Osteoblast (primary cell): ENCODE results near the gene PHF11. TPM values are rescaled to one million over a fixed set of nuclear protein-coding genes. Genes with fewer than 3 reads are reported as not detected.

Experiments used
- DNase-seq: peaks from one replicate; pipeline ENCODE4 v3.0.0; 2011; ENCODE audit warnings: low spot score, mixed read lengths; ENCODE audit not compliant: insufficient read length; ENCODE audit errors: missing footprints
- H2AFZ ChIP-seq: 2 replicates; pipeline ENCODE4 v1.6.0; 2011; ENCODE audit warnings: mild to moderate bottlenecking, low read length
- H3K27ac ChIP-seq: 2 replicates; pipeline ENCODE4 v1.5.1; 2011; ENCODE audit warnings: mild to moderate bottlenecking, low read depth, low read length, moderate library complexity
- H3K27me3 ChIP-seq: 2 replicates; pipeline ENCODE4 v1.6.0; 2012; ENCODE audit warnings: mild to moderate bottlenecking, control low read depth, inconsistent platforms, low read length, moderate library complexity; ENCODE audit not compliant: insufficient read depth
- H3K36me3 ChIP-seq: 2 replicates; pipeline ENCODE4 v1.5.1; 2011; ENCODE audit warnings: mild to moderate bottlenecking, low read length, control low read depth, moderate library complexity; ENCODE audit not compliant: insufficient read depth
- H3K4me1 ChIP-seq: 2 replicates; pipeline ENCODE4 v1.5.1; 2011; ENCODE audit warnings: mild to moderate bottlenecking, low read length, control low read depth, moderate library complexity; ENCODE audit not compliant: insufficient read depth
- H3K4me2 ChIP-seq: 2 replicates; pipeline ENCODE4 v1.6.0; 2011; ENCODE audit warnings: mild to moderate bottlenecking, low read length; ENCODE audit not compliant: insufficient read depth
- H3K4me3 ChIP-seq: fragments of 200-600 bp; sonication (generic); 3 replicates; pipeline ENCODE4 v1.5.1; 2012; ENCODE audit warnings: mild to moderate bottlenecking, low read length, inconsistent platforms; ENCODE audit not compliant: insufficient read depth
- H3K79me2 ChIP-seq: 2 replicates; pipeline ENCODE4 v1.6.0; 2012; ENCODE audit warnings: mild to moderate bottlenecking, low read length, control low read depth, inconsistent platforms; ENCODE audit not compliant: insufficient read depth
- H3K9me3 ChIP-seq: 2 replicates; pipeline ENCODE4 v1.5.1; 2011; ENCODE audit warnings: low read depth, low read length, control low read depth
- H4K20me1 ChIP-seq: 2 replicates; pipeline ENCODE4 v1.6.0; 2012; ENCODE audit warnings: mild to moderate bottlenecking, low read length, control low read depth; ENCODE audit not compliant: insufficient read depth
- CTCF ChIP-seq: IDR thresholded peaks from 2 replicates; pipeline ENCODE4 v1.5.1; 2011; ENCODE audit warnings: mild to moderate bottlenecking, low read depth, low read length, moderate library complexity; ENCODE audit errors: extremely low read depth
- total RNA-seq: library from RNA; depleted of rRNA; stranded (reverse); fragments of >200 nt; gene quantifications from 2 replicates; pipeline ENCODE4 v1.2.3, GENCODE V29; 2012

PHF11 gene
- total RNA-seq, 1 donor, result 29.7 TPM

- no peak for TF ChIP-seq CTCF
- Histone ChIP-seq H3K4me2 (no peak overlapping the region), H4K20me1 (no peaks in the 10 kb centered on the region), H3K4me3 (no peak overlapping the region), H3K36me3 (peaks cover 11% of the 10 kb centered on the region), H2AFZ (no peak overlapping the region), H3K79me2 (no peaks in the 10 kb centered on the region), H3K4me1 (no peaks in the 10 kb centered on the region), H3K27ac (no peak overlapping the region), H3K27me3 (no peaks in the 10 kb centered on the region), H3K9me3 (peaks cover 3% of the 10 kb centered on the region)
- no peak for DNase-seq
Observed at GRCh38 chr13:49464621-49465325, 31.0 kb upstream of the PHF11 start.

GRCh38 chr13:49466292-49466838, 29.4 kb upstream of the PHF11 start:
- H3K4me1 ChIP-seq, result no peaks in the 10 kb centered on the region
- H3K4me3 ChIP-seq, result no peak overlapping the region
- TF ChIP-seq CTCF, result no peak
- no peak overlapping the region for H3K4me2 ChIP-seq
- no peak for DNase-seq
- H3K27ac ChIP-seq, result no peak overlapping the region
- no peaks in the 10 kb centered on the region for H3K79me2 ChIP-seq
- H2AFZ ChIP-seq, result no peak overlapping the region
- H3K9me3 ChIP-seq, result peaks cover 3% of the 10 kb centered on the region
- H3K27me3 ChIP-seq, result no peaks in the 10 kb centered on the region
- peaks cover 11% of the 10 kb centered on the region for H3K36me3 ChIP-seq
- no peaks in the 10 kb centered on the region for H4K20me1 ChIP-seq

GRCh38 chr13:49472186-49472585, 23.6 kb upstream of the PHF11 start:
- Histone ChIP-seq H3K36me3 (peaks cover 13% of the 10 kb centered on the region), H3K27ac (no peak overlapping the region), H4K20me1 (no peaks in the 10 kb centered on the region), H3K4me2 (no peak overlapping the region), H2AFZ (no peak overlapping the region), H3K9me3 (no peaks in the 10 kb centered on the region), H3K27me3 (no peaks in the 10 kb centered on the region), H3K4me3 (no peak overlapping the region), H3K4me1 (no peaks in the 10 kb centered on the region), H3K79me2 (no peaks in the 10 kb centered on the region)
- TF ChIP-seq CTCF, result no peak
- DNase-seq, result peak; percentile 36

- Histone ChIP-seq H3K36me3 (peaks cover 13% of the 10 kb centered on the region), H4K20me1 (no peaks in the 10 kb centered on the region)
- TF ChIP-seq CTCF, result no peak
Observed at GRCh38 chr13:49476529-49476928, 19.2 kb upstream of the PHF11 start.

More at GRCh38 chr13:49476529-49476928, 19.2 kb upstream of the PHF11 start:
- Histone ChIP-seq H3K9me3 (no peaks in the 10 kb centered on the region), H3K4me3 (no peak overlapping the region), H3K27me3 (no peaks in the 10 kb centered on the region), H3K79me2 (no peaks in the 10 kb centered on the region), H3K4me1 (no peaks in the 10 kb centered on the region), H3K4me2 (no peak overlapping the region), H2AFZ (no peak overlapping the region), H3K27ac (no peak overlapping the region)
- no peak for DNase-seq
